ENCODE measurements around the gene PBX4.

The PBX4 gene

GRCh38 chr19:19634516-19635312 lies 16.2 kb upstream of the PBX4 start:
- Histone ChIP-seq H3K4me1 (ENCODE audit: control insufficient read depth, insufficient read depth, low read length, poor library complexity, severe bottlenecking) (no peaks in the 10 kb centered on the region), H3K36me3 (ENCODE audit: control insufficient read depth, insufficient read depth, low read length) (peaks cover 55% of the 10 kb centered on the region), H3K9me3 (ENCODE audit: control insufficient read depth, low read length) (no peaks in the 10 kb centered on the region), H3K4me3 (ENCODE audit: extremely low read depth, insufficient read depth, low read length, poor library complexity, severe bottlenecking) (no peak overlapping the region), H3K27ac (ENCODE audit: low read depth, low read length, severe bottlenecking) (no peak overlapping the region)
- 94% methylated on average over 34 to 36 of the region's 36 CpGs for WGBS, 2 experiments (ENCODE audit: insufficient coverage in 2 of 2)

- Histone ChIP-seq H3K4me1 (ENCODE audit: control insufficient read depth, insufficient read depth, low read length, poor library complexity, severe bottlenecking) (no peaks in the 10 kb centered on the region), H3K9me3 (ENCODE audit: control insufficient read depth, low read length) (no peaks in the 10 kb centered on the region), H3K27ac (ENCODE audit: low read depth, low read length, severe bottlenecking) (no peak overlapping the region), H3K36me3 (ENCODE audit: control insufficient read depth, insufficient read depth, low read length) (peaks cover 50% of the 10 kb centered on the region), H3K4me3 (ENCODE audit: extremely low read depth, insufficient read depth, low read length, poor library complexity, severe bottlenecking) (no peak overlapping the region)
- 93 to 94% methylated on average over 19 to 20 of the region's 22 CpGs for WGBS, 2 experiments (ENCODE audit: insufficient coverage in 2 of 2)
These were observed 15.4 kb upstream of the PBX4 start for GRCh38 chr19:19633711-19634515.

- peaks cover 50% of the 10 kb centered on the region for H3K36me3 ChIP-seq (ENCODE audit: control insufficient read depth, insufficient read depth, low read length)
- WGBS, 2 experiments (ENCODE audit: insufficient coverage in 2 of 2): 87 to 95% methylated on average over 5 of the region's 5 CpGs
- no peaks in the 10 kb centered on the region for H3K9me3 ChIP-seq (ENCODE audit: control insufficient read depth, low read length)
- H3K4me3 ChIP-seq (ENCODE audit: extremely low read depth, insufficient read depth, low read length, poor library complexity, severe bottlenecking): no peak overlapping the region
- H3K4me1 ChIP-seq (ENCODE audit: control insufficient read depth, insufficient read depth, low read length, poor library complexity, severe bottlenecking): no peaks in the 10 kb centered on the region
- H3K27ac ChIP-seq (ENCODE audit: low read depth, low read length, severe bottlenecking): no peak overlapping the region
These were observed 14.2 kb upstream of the PBX4 start for GRCh38 chr19:19632661-19633060.

GRCh38 chr19:19631346-19631745 lies 12.9 kb upstream of the PBX4 start:
- Histone ChIP-seq H3K4me1 (ENCODE audit: control insufficient read depth, insufficient read depth, low read length, poor library complexity, severe bottlenecking) (peaks cover 1% of the 10 kb centered on the region), H3K36me3 (ENCODE audit: control insufficient read depth, insufficient read depth, low read length) (peaks cover 41% of the 10 kb centered on the region), H3K4me3 (ENCODE audit: extremely low read depth, insufficient read depth, low read length, poor library complexity, severe bottlenecking) (no peak overlapping the region), H3K9me3 (ENCODE audit: control insufficient read depth, low read length) (no peaks in the 10 kb centered on the region), H3K27ac (ENCODE audit: low read depth, low read length, severe bottlenecking) (no peak overlapping the region)
- WGBS, 2 experiments (ENCODE audit: insufficient coverage in 2 of 2): 92 to 100% methylated on average over 4 to 7 of the region's 7 CpGs

GRCh38 chr19:19630426-19630825 lies 11.9 kb upstream of the PBX4 start:
- no peak overlapping the region for H3K27ac ChIP-seq (ENCODE audit: low read depth, low read length, severe bottlenecking)
- peaks cover 5% of the 10 kb centered on the region for H3K4me1 ChIP-seq (ENCODE audit: control insufficient read depth, insufficient read depth, low read length, poor library complexity, severe bottlenecking)
- 100% methylated on average over 2 of the region's 2 CpGs; no CpG with 5 or more reads in 1 of the 2 experiments for WGBS, 2 experiments (ENCODE audit: insufficient coverage in 2 of 2)
- no peak overlapping the region for H3K4me3 ChIP-seq (ENCODE audit: extremely low read depth, insufficient read depth, low read length, poor library complexity, severe bottlenecking)
- H3K9me3 ChIP-seq (ENCODE audit: control insufficient read depth, low read length): no peaks in the 10 kb centered on the region
- H3K36me3 ChIP-seq (ENCODE audit: control insufficient read depth, insufficient read depth, low read length): peaks cover 33% of the 10 kb centered on the region

- H3K27ac ChIP-seq (ENCODE audit: low read depth, low read length, severe bottlenecking): no peak overlapping the region
- peaks cover 29% of the 10 kb centered on the region for H3K36me3 ChIP-seq (ENCODE audit: control insufficient read depth, insufficient read depth, low read length)
- H3K4me1 ChIP-seq (ENCODE audit: control insufficient read depth, insufficient read depth, low read length, poor library complexity, severe bottlenecking): peaks cover 5% of the 10 kb centered on the region
- 97 to 98% methylated on average over 11 of the region's 11 CpGs for WGBS, 2 experiments (ENCODE audit: insufficient coverage in 2 of 2)
- no peak overlapping the region for H3K4me3 ChIP-seq (ENCODE audit: extremely low read depth, insufficient read depth, low read length, poor library complexity, severe bottlenecking)
- no peaks in the 10 kb centered on the region for H3K9me3 ChIP-seq (ENCODE audit: control insufficient read depth, low read length)
These were observed 11.6 kb upstream of the PBX4 start for GRCh38 chr19:19630062-19630414.

GRCh38 chr19:19628501-19629134 lies 10.1 kb upstream of the PBX4 start:
- H3K4me3 ChIP-seq (ENCODE audit: extremely low read depth, insufficient read depth, low read length, poor library complexity, severe bottlenecking): peak overlapping the region; percentile 57
- peaks cover 5% of the 10 kb centered on the region for H3K4me1 ChIP-seq (ENCODE audit: control insufficient read depth, insufficient read depth, low read length, poor library complexity, severe bottlenecking)
- peak overlapping the region; percentile 41 for H3K27ac ChIP-seq (ENCODE audit: low read depth, low read length, severe bottlenecking)
- H3K9me3 ChIP-seq (ENCODE audit: control insufficient read depth, low read length): no peaks in the 10 kb centered on the region
- WGBS, 2 experiments (ENCODE audit: insufficient coverage in 2 of 2): 11 to 12% methylated on average over 40 to 49 of the region's 51 CpGs
- peaks cover 26% of the 10 kb centered on the region for H3K36me3 ChIP-seq (ENCODE audit: control insufficient read depth, insufficient read depth, low read length)

- Histone ChIP-seq H3K9me3 (ENCODE audit: control insufficient read depth, low read length) (no peaks in the 10 kb centered on the region), H3K4me3 (ENCODE audit: extremely low read depth, insufficient read depth, low read length, poor library complexity, severe bottlenecking) (peak within 1 kb of the TSS; percentile 57), H3K4me1 (ENCODE audit: control insufficient read depth, insufficient read depth, low read length, poor library complexity, severe bottlenecking) (peaks cover 5% of the 10 kb centered on the region), H3K36me3 (ENCODE audit: control insufficient read depth, insufficient read depth, low read length) (peaks cover 24% of the 10 kb centered on the region), H3K27ac (ENCODE audit: low read depth, low read length, severe bottlenecking) (peak within 1 kb of the TSS; percentile 41)
- WGBS, 2 experiments (ENCODE audit: insufficient coverage in 2 of 2): 1% methylated on average over 43 to 67 of the region's 87 CpGs
These were observed 9.4 kb upstream of the PBX4 start, which contains the start of gene LPAR2 for GRCh38 chr19:19627621-19628500. LPAR2 (minus strand) TSS chr19:19628220; CDS start chr19:19627275, 945 bp downstream.

- WGBS, 2 experiments (ENCODE audit: insufficient coverage in 2 of 2): 95% methylated on average over 48 of the region's 48 CpGs
- H3K36me3 ChIP-seq (ENCODE audit: control insufficient read depth, insufficient read depth, low read length): peaks cover 26% of the 10 kb centered on the region
- no peaks in the 10 kb centered on the region for H3K9me3 ChIP-seq (ENCODE audit: control insufficient read depth, low read length)
- H3K4me1 ChIP-seq (ENCODE audit: control insufficient read depth, insufficient read depth, low read length, poor library complexity, severe bottlenecking): peaks cover 5% of the 10 kb centered on the region
- no peak overlapping the region for H3K27ac ChIP-seq (ENCODE audit: low read depth, low read length, severe bottlenecking)
- peak overlapping the region; percentile 57 for H3K4me3 ChIP-seq (ENCODE audit: extremely low read depth, insufficient read depth, low read length, poor library complexity, severe bottlenecking)
These were observed 8.3 kb upstream of the PBX4 start for GRCh38 chr19:19626516-19627472.
